Parathyroid adenoma (tissue), 2 donors: ENCODE data around the gene RBFOX1.

Experiments
- H2AFZ ChIP-seq: fragments of 300-600 bp; sonication (generic); one replicate; pipeline ENCODE4 v1.7.0; 2017; ENCODE audit warnings: antibody characterized with exemption, mild to moderate bottlenecking
- H3K27ac ChIP-seq: fragments of 300-600 bp; sonication (generic); one replicate; pipeline ENCODE4 v1.7.0; 2017
- H3K27me3 ChIP-seq: fragments of 300-600 bp; sonication (generic); one replicate; pipeline ENCODE4 v1.7.0; 2017; ENCODE audit warnings: low read length; ENCODE audit not compliant: control insufficient read depth, insufficient read depth
- H3K36me3 ChIP-seq: fragments of 300-600 bp; sonication (generic); one replicate; pipeline ENCODE4 v1.7.0; 2017; ENCODE audit warnings: low read length; ENCODE audit not compliant: control insufficient read depth, insufficient read depth
- H3K4me1 ChIP-seq: fragments of 300-600 bp; sonication (generic); one replicate; pipeline ENCODE4 v1.7.0; 2017; ENCODE audit warnings: control low read depth
- H3K4me2 ChIP-seq: fragments of 300-600 bp; sonication (generic); one replicate; pipeline ENCODE4 v1.7.0; 2017; ENCODE audit warnings: low read length
- H3K4me3 ChIP-seq: fragments of 300-600 bp; sonication (generic); one replicate; pipeline ENCODE4 v1.7.0; 2017; ENCODE audit warnings: low read depth, low read length
- H3K79me2 ChIP-seq: fragments of 300-600 bp; sonication (generic); one replicate; pipeline ENCODE4 v1.7.0; 2017; ENCODE audit warnings: control low read depth
- H3K9ac ChIP-seq: fragments of 300-600 bp; sonication (generic); one replicate; pipeline ENCODE4 v1.7.0; 2017; ENCODE audit warnings: mild to moderate bottlenecking
- H3K9me3 ChIP-seq: fragments of 300-600 bp; sonication (generic); one replicate; pipeline ENCODE4 v1.7.0; 2017; ENCODE audit warnings: low read length; ENCODE audit not compliant: control insufficient read depth
- TF ChIP-seq, protein P1 (sequence below): fragments of 300-600 bp; sonication (generic); IDR thresholded peaks from one replicate; pipeline ENCODE4 v1.7.0; 2017; ENCODE audit warnings: antibody characterized with exemption, mild to moderate bottlenecking
- donor health status: primary hyperparathyroidism.

Gene RBFOX1

DNA sequence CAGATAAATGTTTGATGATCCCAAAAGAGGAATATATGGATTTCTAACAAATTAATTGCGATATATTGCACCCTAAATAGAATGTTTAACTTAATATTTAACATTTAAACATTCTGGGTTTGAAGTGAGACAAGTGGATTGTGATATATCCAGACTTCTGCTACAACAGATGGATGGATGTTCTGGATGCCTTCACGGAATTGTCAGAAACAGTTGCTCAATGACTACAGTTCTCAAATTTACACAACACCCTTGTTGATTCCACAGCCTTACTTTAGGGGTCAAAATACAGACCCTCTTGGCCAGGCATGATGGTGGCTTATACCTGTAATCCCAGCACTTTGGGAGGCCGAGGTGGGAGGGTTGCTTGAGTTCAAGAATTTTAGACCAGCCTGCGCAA lies 250.8 kb downstream of the RBFOX1 start:
- H2AFZ ChIP-seq = no peak overlapping the region
- no peak overlapping the region for H3K9ac ChIP-seq
- H3K4me1 ChIP-seq = no peaks in the 10 kb centered on the region
- H3K27me3 ChIP-seq = no peaks in the 10 kb centered on the region
- H3K9me3 ChIP-seq = no peaks in the 10 kb centered on the region
- no peak overlapping the region for H3K4me2 ChIP-seq
- H3K79me2 ChIP-seq = no peaks in the 10 kb centered on the region
- no peak overlapping the region for H3K27ac ChIP-seq
- TF ChIP-seq, protein P1, sequence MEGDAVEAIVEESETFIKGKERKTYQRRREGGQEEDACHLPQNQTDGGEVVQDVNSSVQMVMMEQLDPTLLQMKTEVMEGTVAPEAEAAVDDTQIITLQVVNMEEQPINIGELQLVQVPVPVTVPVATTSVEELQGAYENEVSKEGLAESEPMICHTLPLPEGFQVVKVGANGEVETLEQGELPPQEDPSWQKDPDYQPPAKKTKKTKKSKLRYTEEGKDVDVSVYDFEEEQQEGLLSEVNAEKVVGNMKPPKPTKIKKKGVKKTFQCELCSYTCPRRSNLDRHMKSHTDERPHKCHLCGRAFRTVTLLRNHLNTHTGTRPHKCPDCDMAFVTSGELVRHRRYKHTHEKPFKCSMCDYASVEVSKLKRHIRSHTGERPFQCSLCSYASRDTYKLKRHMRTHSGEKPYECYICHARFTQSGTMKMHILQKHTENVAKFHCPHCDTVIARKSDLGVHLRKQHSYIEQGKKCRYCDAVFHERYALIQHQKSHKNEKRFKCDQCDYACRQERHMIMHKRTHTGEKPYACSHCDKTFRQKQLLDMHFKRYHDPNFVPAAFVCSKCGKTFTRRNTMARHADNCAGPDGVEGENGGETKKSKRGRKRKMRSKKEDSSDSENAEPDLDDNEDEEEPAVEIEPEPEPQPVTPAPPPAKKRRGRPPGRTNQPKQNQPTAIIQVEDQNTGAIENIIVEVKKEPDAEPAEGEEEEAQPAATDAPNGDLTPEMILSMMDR = no peak
- no peaks in the 10 kb centered on the region for H3K36me3 ChIP-seq
- H3K4me3 ChIP-seq = no peak overlapping the region

DNA sequence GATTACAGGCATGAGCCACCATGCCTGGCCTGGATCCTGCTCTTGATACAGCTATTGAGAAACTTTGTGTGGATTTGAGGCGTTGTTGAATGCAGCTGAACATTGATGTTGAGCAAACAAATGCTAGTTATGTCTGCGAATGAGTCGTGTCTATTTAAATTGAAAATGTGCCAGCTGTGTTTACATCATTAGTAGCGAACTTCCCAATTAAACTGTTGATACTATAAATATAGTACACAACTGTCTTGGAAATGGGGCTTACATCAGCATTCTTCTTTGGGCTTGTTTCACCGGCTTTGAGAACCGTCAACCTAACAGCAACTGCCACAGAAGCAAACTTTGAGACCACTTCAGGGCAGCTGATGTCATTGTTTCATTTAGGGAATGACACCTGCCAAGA lies 251.9 kb downstream of the RBFOX1 start:
- Histone ChIP-seq H3K4me3 (no peak overlapping the region), H3K27me3 (no peaks in the 10 kb centered on the region), H3K27ac (no peak overlapping the region), H3K9me3 (no peaks in the 10 kb centered on the region), H3K9ac (no peak overlapping the region), H3K36me3 (no peaks in the 10 kb centered on the region), H3K79me2 (no peaks in the 10 kb centered on the region), H2AFZ (no peak overlapping the region), H3K4me2 (no peak overlapping the region), H3K4me1 (no peaks in the 10 kb centered on the region)
- TF ChIP-seq, protein P1 = no peak

DNA sequence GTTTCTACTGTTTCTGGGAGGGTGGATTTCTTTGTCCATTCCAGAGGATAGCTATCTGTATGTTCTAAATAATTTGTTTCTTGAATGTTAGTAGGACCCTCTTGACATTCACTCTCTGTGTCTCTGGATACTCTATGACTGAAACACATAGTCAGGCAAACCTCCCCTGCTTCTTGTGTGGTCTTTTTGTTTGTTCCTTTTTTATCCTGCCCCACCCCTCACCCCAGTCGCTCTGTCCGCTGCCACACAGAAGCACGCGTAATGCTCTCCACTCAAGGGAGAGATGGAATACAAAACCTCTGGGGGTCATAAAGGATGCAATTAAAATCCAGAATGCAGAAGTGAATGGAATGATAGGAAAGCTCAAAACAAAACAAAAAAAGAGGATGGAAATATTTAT lies 253.1 kb downstream of the RBFOX1 start:
- no peak overlapping the region for H2AFZ ChIP-seq
- no peaks in the 10 kb centered on the region for H3K9me3 ChIP-seq
- no peaks in the 10 kb centered on the region for H3K36me3 ChIP-seq
- H3K27me3 ChIP-seq = no peaks in the 10 kb centered on the region
- no peaks in the 10 kb centered on the region for H3K79me2 ChIP-seq
- no peak overlapping the region for H3K27ac ChIP-seq
- H3K4me1 ChIP-seq = no peaks in the 10 kb centered on the region
- no peak overlapping the region for H3K4me2 ChIP-seq
- no peak overlapping the region for H3K9ac ChIP-seq
- H3K4me3 ChIP-seq = no peak overlapping the region
- TF ChIP-seq, protein P1 = no peak

DNA sequence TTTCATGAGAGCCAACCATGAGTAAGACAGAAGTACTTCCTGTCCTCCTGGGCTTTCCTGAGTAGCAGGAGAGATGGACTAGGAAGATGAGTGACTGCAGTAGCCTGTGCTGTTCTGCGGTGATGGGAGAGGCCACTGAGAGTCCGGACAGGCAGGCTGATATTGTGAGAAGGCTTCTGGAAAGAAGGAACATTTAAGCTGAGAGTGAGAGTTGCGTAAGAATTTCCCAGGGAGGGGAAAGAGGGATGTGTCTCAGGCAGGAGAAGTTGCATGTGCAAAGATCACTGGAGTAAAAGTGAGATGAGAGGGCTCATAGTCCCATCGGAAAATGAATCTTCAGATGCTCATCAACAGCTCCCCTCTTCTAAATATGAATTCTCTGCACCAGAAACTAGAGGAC lies 258.3 kb downstream of the RBFOX1 start:
- no peak overlapping the region for H3K9ac ChIP-seq
- no peaks in the 10 kb centered on the region for H3K79me2 ChIP-seq
- H3K4me1 ChIP-seq = no peaks in the 10 kb centered on the region
- no peak overlapping the region for H3K27ac ChIP-seq
- TF ChIP-seq, protein P1 = no peak
- no peak overlapping the region for H2AFZ ChIP-seq
- H3K4me2 ChIP-seq = no peak overlapping the region
- H3K9me3 ChIP-seq = no peaks in the 10 kb centered on the region
- H3K27me3 ChIP-seq = no peaks in the 10 kb centered on the region
- H3K36me3 ChIP-seq = no peaks in the 10 kb centered on the region
- no peak overlapping the region for H3K4me3 ChIP-seq

DNA sequence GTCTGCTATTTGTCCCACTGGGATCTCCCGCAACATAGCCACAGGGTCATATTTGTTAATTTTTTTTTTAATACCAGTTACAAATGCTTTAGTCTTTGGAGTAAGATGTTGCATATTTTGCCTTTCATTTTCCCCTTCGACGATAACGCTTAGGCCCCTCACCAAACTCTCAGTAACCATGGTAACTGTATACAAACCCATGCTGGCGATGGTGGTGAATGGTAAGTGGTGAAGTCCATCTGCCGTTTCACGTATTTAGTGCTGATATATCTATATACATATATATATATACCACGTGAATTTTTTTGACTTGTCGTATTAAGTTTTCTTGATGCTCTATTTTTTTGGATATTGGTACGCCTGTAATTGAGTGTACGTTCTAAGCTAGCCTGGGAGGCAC lies 263.7 kb downstream of the RBFOX1 start:
- Histone ChIP-seq H3K9ac (no peak overlapping the region), H3K27ac (no peak overlapping the region), H3K27me3 (no peaks in the 10 kb centered on the region), H3K9me3 (no peaks in the 10 kb centered on the region), H3K36me3 (no peaks in the 10 kb centered on the region), H2AFZ (no peak overlapping the region), H3K79me2 (no peaks in the 10 kb centered on the region), H3K4me2 (no peak overlapping the region), H3K4me1 (no peaks in the 10 kb centered on the region), H3K4me3 (no peak overlapping the region)
- TF ChIP-seq, protein P1 = no peak
